Colonic mucosa (tissue), 4 donors: ENCODE measurements around the gene OR6P1. TPM values are rescaled to one million over a fixed set of nuclear protein-coding genes. Genes with fewer than 3 reads are reported as not detected.

ENCODE experiments used
- DNase-seq: peaks from one replicate; pipeline ENCODE4 v3.0.0-alpha.2; 2020
- H3K27ac ChIP-seq: fragments of 200-600 bp; one replicate; pipeline ENCODE4 v1.8.0; 2021
- H3K27me3 ChIP-seq: fragments of 200-600 bp; one replicate; pipeline ENCODE4 v1.8.0; 2021
- H3K36me3 ChIP-seq: fragments of 200-600 bp; one replicate; pipeline ENCODE4 v1.8.0; 2021
- H3K4me1 ChIP-seq: fragments of 200-600 bp; one replicate; pipeline ENCODE4 v1.8.0; 2021; ENCODE audit warnings: mild to moderate bottlenecking
- H3K4me3 ChIP-seq: fragments of 200-600 bp; one replicate; pipeline ENCODE4 v1.8.0; 2021
- H3K9ac ChIP-seq, 2 donors: one replicate each; pipeline ENCODE4 v1.7.0; 2013; ENCODE audit warnings: control low read depth in 2 of 2, low read depth in 2 of 2, low read length in 2 of 2
- H3K9me3 ChIP-seq: fragments of 200-600 bp; one replicate; pipeline ENCODE4 v1.8.0; 2021
- CTCF ChIP-seq: fragments of 200-600 bp; IDR thresholded peaks from one replicate; pipeline ENCODE4 v1.8.0; 2022; ENCODE audit warnings: antibody characterized with exemption, mild to moderate bottlenecking
- intact Hi-C: fragments of 100-400 bp; cut with DNase I; formaldehyde crosslinking; loops from one replicate; pipeline ENCODE4 v1.14.1; 2022
- total RNA-seq, 2 donors: library from RNA; stranded (reverse); fragmentation: NEBNext Ultra II Directional in 1 of 2; extraction: Animal tissue kit (Norgen Biotek cat#: 25700) in 1 of 2; gene quantifications; one replicate each; pipeline ENCODE4 v1.2.1, GENCODE V29; 2021
- donor health status: healthy.
- donor health status: DM: no; HTN: no; CAD: no.
- donor health status: DM: no; HTN: no; CAD: no.

Gene OR6P1, protein sequence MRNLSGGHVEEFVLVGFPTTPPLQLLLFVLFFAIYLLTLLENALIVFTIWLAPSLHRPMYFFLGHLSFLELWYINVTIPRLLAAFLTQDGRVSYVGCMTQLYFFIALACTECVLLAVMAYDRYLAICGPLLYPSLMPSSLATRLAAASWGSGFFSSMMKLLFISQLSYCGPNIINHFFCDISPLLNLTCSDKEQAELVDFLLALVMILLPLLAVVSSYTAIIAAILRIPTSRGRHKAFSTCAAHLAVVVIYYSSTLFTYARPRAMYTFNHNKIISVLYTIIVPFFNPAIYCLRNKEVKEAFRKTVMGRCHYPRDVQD
- not detected for total RNA-seq

DNA sequence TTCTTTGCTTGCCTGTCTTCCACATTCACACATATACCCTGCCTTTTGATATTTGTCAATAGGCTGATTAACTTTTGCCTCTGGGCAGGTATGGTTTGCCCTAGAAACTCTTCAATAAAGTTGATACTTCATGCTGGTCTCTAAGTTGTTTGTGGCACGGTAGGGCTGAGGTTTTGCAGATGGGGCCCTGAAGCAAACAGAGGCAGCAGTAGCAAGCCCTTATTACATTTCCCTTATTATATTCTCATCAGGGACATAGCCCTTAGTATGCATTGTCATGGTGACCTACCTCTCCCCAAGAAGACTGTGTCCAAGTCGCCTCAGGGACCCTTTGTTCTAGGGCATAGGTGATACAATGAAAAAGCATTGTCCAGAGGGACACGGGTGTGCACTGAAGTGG lies at the start of gene OR6P1:
TSS of gene OR6P1 (minus strand) at position 101 of the 400 bp plus-strand sequence. CDS start 6,976 bp downstream, outside the sequence.
- Histone ChIP-seq H3K27me3 (no peaks in the 10 kb centered on the region), H3K9ac (no peak within 1 kb of the TSS), H3K4me3 (no peak within 1 kb of the TSS), H3K4me1 (no peaks in the 10 kb centered on the region), H3K36me3 (no peaks in the 10 kb centered on the region), H3K27ac (no peak within 1 kb of the TSS), H3K9me3 (no peaks in the 10 kb centered on the region)
- intact Hi-C loops, result no loop called here
- no peak for TF ChIP-seq CTCF
- DNase-seq, result no peak

- intact Hi-C loops, result no loop called here
- Histone ChIP-seq H3K27me3 (no peaks in the 10 kb centered on the region), H3K36me3 (no peaks in the 10 kb centered on the region), H3K27ac (no peak overlapping the region), H3K9ac (no peak overlapping the region), H3K9me3 (no peaks in the 10 kb centered on the region), H3K4me3 (no peak overlapping the region), H3K4me1 (no peaks in the 10 kb centered on the region)
- no peak for TF ChIP-seq CTCF
- no peak for DNase-seq
These were observed 43.4 kb upstream of the OR6P1 start for GRCh38 chr1:158613764-158614163.

- Histone ChIP-seq H3K4me1 (no peaks in the 10 kb centered on the region), H3K36me3 (no peaks in the 10 kb centered on the region), H3K27me3 (no peaks in the 10 kb centered on the region), H3K4me3 (no peak overlapping the region), H3K9me3 (no peaks in the 10 kb centered on the region), H3K9ac (no peak overlapping the region), H3K27ac (no peak overlapping the region)
- TF ChIP-seq CTCF, result no peak
- intact Hi-C loops, result no loop called here
- no peak for DNase-seq
These were observed 41.5 kb upstream of the OR6P1 start for GRCh38 chr1:158611916-158612315.

DNA sequence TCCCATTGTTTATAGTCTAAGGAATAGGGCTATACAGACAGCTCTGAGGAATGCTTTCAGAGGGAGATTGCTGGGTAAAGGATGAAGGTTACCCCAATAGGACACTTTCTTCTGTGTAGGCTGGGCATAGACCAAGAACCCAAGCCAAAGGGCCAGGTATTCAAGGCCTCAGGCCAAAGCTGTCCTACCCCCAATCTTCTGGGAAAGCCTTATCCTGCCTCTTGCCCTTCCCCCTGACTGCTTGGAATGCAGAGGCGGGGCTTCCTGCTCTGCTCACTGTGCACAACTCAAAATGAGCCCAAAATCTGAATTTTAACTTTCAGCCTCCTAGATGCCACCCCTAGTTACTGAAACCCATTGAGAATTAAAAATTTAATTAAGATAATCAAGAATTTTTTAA lies 36.9 kb upstream of the OR6P1 start:
- H3K9me3 ChIP-seq, result no peaks in the 10 kb centered on the region
- DNase-seq, result no peak
- intact Hi-C loops, result no loop called here
- H3K27ac ChIP-seq, result no peak overlapping the region
- TF ChIP-seq CTCF, result no peak
- no peaks in the 10 kb centered on the region for H3K27me3 ChIP-seq
- no peaks in the 10 kb centered on the region for H3K4me1 ChIP-seq
- H3K9ac ChIP-seq, result no peak overlapping the region
- no peaks in the 10 kb centered on the region for H3K36me3 ChIP-seq
- H3K4me3 ChIP-seq, result no peak overlapping the region

DNA sequence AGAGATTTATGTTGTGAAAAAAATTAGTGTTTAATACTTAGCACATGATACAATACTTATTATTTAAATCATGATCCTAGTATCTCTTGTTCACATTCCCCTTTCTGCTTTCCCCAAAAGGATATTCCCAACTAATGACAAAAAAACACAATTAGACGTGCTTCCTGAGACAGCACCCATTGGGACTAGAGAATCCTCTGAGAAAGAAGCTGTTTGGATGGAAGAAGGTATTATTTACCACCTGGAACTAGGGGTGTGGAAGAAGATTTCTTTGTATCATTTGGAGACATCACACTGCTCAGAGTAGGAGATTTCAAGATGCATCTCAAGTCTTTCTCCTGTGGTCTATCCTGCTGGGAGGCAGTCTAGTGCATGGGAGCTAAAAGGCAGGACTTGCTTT lies 34.6 kb upstream of the OR6P1 start, which contains the start of gene OR10Z1:
TSS of gene OR10Z1 (plus strand) at position 301 of the 400 bp plus-strand sequence. CDS start 1,171 bp downstream, outside the sequence.
- Histone ChIP-seq H3K4me1 (no peaks in the 10 kb centered on the region), H3K36me3 (no peaks in the 10 kb centered on the region), H3K27ac (no peak within 1 kb of the TSS), H3K9ac (no peak within 1 kb of the TSS), H3K9me3 (no peaks in the 10 kb centered on the region), H3K4me3 (no peak within 1 kb of the TSS), H3K27me3 (no peaks in the 10 kb centered on the region)
- no peak for DNase-seq
- intact Hi-C loops, result no loop called here
- TF ChIP-seq CTCF, result no peak
